Loucy (cell line): ENCODE measurements around the gene CLDN6.

Experiments used
- H2AFZ ChIP-seq: fragments of 200-600 bp; sonication (generic); 2 replicates; pipeline ENCODE4 v1.6.0; 2016; ENCODE audit warnings: antibody characterized with exemption, mild to moderate bottlenecking, low read length, moderate library complexity
- H3F3A ChIP-seq: fragments of 200-600 bp; 2 replicates; pipeline ENCODE4 v1.6.0; 2016; ENCODE audit warnings: antibody characterized with exemption, low read depth, mild to moderate bottlenecking
- H3K27me3 ChIP-seq: fragments of 200-600 bp; sonication (generic); 2 replicates; pipeline ENCODE4 v1.6.1; 2014; ENCODE audit warnings: low read length, mild to moderate bottlenecking; ENCODE audit not compliant: insufficient read depth, poor library complexity, severe bottlenecking
- H3K36me3 ChIP-seq: fragments of 200-600 bp; sonication (generic); 2 replicates; pipeline ENCODE4 v1.6.1; 2016; ENCODE audit warnings: low read length; ENCODE audit not compliant: insufficient read depth
- H3K4me1 ChIP-seq: fragments of 200-600 bp; sonication (generic); 2 replicates; pipeline ENCODE4 v1.5.1; 2014; ENCODE audit warnings: low read length, mild to moderate bottlenecking; ENCODE audit not compliant: insufficient read depth, poor library complexity, severe bottlenecking
- H3K4me2 ChIP-seq: fragments of 200-600 bp; sonication (generic); 2 replicates; pipeline ENCODE4 v1.6.0; 2014; ENCODE audit warnings: antibody characterized with exemption, low read length, low read depth, mild to moderate bottlenecking; ENCODE audit not compliant: poor library complexity, severe bottlenecking
- H3K4me3 ChIP-seq: fragments of 200-600 bp; sonication (generic); 2 replicates; pipeline ENCODE4 v1.5.1; 2014; ENCODE audit warnings: low read length, mild to moderate bottlenecking, mixed read lengths; ENCODE audit not compliant: poor library complexity, severe bottlenecking
- H3K79me2 ChIP-seq: fragments of 200-600 bp; sonication (generic); 2 replicates; pipeline ENCODE4 v1.6.1; 2014; ENCODE audit warnings: low read length; ENCODE audit not compliant: insufficient read depth
- H3K9ac ChIP-seq: fragments of 200-600 bp; sonication (generic); 2 replicates; pipeline ENCODE4 v1.6.0; 2014; ENCODE audit warnings: mild to moderate bottlenecking, low read depth, low read length, moderate library complexity; ENCODE audit not compliant: poor library complexity, severe bottlenecking
- H3K9me2 ChIP-seq: fragments of 200-600 bp; sonication (generic); replicated peaks from 2 replicates; pipeline ENCODE4 v1.6.1; 2016; ENCODE audit warnings: low read depth, low read length, mixed read lengths
- H3K9me3 ChIP-seq: fragments of 200-600 bp; sonication (generic); 2 replicates; pipeline ENCODE4 v1.6.1; 2014; ENCODE audit warnings: mild to moderate bottlenecking, antibody characterized with exemption, low read length, low read depth; ENCODE audit not compliant: insufficient read depth
- H4K20me1 ChIP-seq: fragments of 200-600 bp; sonication (generic); 2 replicates; pipeline ENCODE4 v1.6.0; 2014; ENCODE audit warnings: antibody characterized with exemption, low read length, mild to moderate bottlenecking; ENCODE audit not compliant: insufficient read depth, poor library complexity, severe bottlenecking
- CTCF ChIP-seq: fragments of 200-600 bp; sonication (generic); conservative IDR thresholded peaks from 2 replicates; pipeline ENCODE4 v1.5.1; 2014; ENCODE audit warnings: mild to moderate bottlenecking, antibody characterized with exemption, low read length
- EZH2phosphoT487 ChIP-seq: fragments of 200-600 bp; IDR thresholded peaks from 2 replicates; pipeline ENCODE4 v1.6.1; 2018; ENCODE audit warnings: antibody characterized with exemption, mild to moderate bottlenecking, moderate library complexity, borderline replicate concordance

CLDN6 gene

GRCh38 chr16:3017344-3017743, 639 bp downstream of the CLDN6 start:
- H3K4me3 ChIP-seq = no peak overlapping the region
- H3K4me1 ChIP-seq = peaks cover 9% of the 10 kb centered on the region
- H2AFZ ChIP-seq = no peak overlapping the region
- H3K36me3 ChIP-seq = no peaks in the 10 kb centered on the region
- H3F3A ChIP-seq = no peaks in the 10 kb centered on the region
- H3K9me3 ChIP-seq = no peaks in the 10 kb centered on the region
- no peaks in the 10 kb centered on the region for H3K9me2 ChIP-seq
- peaks cover 20% of the 10 kb centered on the region for H3K79me2 ChIP-seq
- H3K4me2 ChIP-seq = no peak overlapping the region
- no peak overlapping the region for H3K9ac ChIP-seq
- peaks cover 9% of the 10 kb centered on the region for H4K20me1 ChIP-seq
- H3K27me3 ChIP-seq = no peaks in the 10 kb centered on the region
- TF ChIP-seq CTCF (no peak), EZH2phosphoT487 (no peak)

GRCh38 chr16:3015865-3016521, 2.0 kb downstream of the CLDN6 start:
- Histone ChIP-seq H3K4me2 (no peak overlapping the region), H3K9me2 (no peaks in the 10 kb centered on the region), H3F3A (no peaks in the 10 kb centered on the region), H3K9me3 (no peaks in the 10 kb centered on the region), H4K20me1 (peaks cover 4% of the 10 kb centered on the region), H3K27me3 (no peaks in the 10 kb centered on the region), H3K4me1 (no peaks in the 10 kb centered on the region), H3K36me3 (no peaks in the 10 kb centered on the region), H3K4me3 (no peak overlapping the region), H2AFZ (no peak overlapping the region), H3K79me2 (peaks cover 7% of the 10 kb centered on the region), H3K9ac (no peak overlapping the region)
- TF ChIP-seq EZH2phosphoT487 = no peak
- no peak for TF ChIP-seq CTCF

- Histone ChIP-seq H3K4me1 (no peaks in the 10 kb centered on the region), H3K36me3 (no peaks in the 10 kb centered on the region), H4K20me1 (no peaks in the 10 kb centered on the region), H2AFZ (no peak overlapping the region), H3K4me3 (no peak overlapping the region), H3K9me2 (no peaks in the 10 kb centered on the region), H3F3A (no peaks in the 10 kb centered on the region), H3K9ac (no peak overlapping the region), H3K4me2 (no peak overlapping the region), H3K27me3 (no peaks in the 10 kb centered on the region), H3K9me3 (no peaks in the 10 kb centered on the region), H3K79me2 (no peaks in the 10 kb centered on the region)
- TF ChIP-seq CTCF (no peak), EZH2phosphoT487 (no peak)
Measured at GRCh38 chr16:3014971-3015370, 3.0 kb downstream of the CLDN6 start.
